HG03108 (cell line): ENCODE results near the gene MON1A.
A peak's percentile ranks its signal among the peaks of the same experiment; 100 is the strongest.
"Not testable (repeated sequence)": the region's sequence is repeated elsewhere in the genome, so short reads cannot be mapped to it uniquely, and the experiment has no call there.

Experiments
- ATAC-seq: cut with Tn5 transposase; IDR thresholded peaks from one replicate; pipeline ENCODE4 v1.9.1; 2021; ENCODE audit warnings: moderate library complexity; ENCODE audit not compliant: unreplicated experiment

MON1A gene, protein sequence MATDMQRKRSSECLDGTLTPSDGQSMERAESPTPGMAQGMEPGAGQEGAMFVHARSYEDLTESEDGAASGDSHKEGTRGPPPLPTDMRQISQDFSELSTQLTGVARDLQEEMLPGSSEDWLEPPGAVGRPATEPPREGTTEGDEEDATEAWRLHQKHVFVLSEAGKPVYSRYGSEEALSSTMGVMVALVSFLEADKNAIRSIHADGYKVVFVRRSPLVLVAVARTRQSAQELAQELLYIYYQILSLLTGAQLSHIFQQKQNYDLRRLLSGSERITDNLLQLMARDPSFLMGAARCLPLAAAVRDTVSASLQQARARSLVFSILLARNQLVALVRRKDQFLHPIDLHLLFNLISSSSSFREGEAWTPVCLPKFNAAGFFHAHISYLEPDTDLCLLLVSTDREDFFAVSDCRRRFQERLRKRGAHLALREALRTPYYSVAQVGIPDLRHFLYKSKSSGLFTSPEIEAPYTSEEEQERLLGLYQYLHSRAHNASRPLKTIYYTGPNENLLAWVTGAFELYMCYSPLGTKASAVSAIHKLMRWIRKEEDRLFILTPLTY

DNA sequence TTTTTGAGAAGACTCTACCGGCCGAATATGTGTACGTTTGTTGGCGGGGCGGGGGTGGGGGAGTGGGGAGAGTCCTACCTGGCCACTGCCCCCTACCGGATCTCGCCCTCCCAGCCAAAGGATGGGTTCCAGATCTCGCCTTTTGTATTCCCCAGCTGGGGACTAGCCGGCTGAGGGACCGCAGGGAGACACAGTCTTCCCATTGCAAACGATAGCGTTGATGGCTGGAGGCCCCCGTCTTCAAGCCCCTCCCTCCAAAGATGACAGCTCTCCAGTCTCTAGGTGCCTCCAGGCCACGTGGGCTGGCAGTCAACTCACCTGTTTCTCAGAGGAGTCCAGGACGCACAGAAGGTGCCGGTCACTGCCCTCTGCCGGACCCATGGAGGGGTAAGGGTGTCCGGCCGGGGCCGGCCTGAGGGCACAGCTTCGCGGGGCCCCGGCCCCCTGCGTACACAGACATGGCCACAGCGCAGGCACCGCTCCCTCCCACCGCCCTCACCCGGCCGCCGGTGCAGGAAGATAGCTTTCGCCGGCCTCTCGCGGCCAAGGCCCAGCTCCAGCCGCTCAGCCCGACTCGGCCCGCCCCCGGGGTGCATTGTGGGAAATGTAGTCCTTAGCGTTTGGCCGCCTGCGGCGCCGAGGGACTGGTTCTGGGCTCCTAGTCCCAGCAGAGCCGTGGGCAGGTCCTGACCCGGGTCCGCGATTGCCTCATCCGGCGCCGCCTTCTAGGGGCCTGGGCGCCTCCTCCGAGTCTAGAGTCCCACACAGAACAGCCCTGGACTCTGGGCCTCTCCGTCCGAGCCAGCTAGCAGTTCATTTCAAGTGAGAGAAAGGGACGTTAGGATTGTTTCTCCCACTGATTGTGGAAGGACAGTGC is at the start of gene MON1A:
Gene MON1A, minus strand, starts transcription at position 521 of the 877 bp plus-strand sequence. CDS start 16,465 bp downstream, outside the sequence.
- ATAC-seq: peak; percentile 95

DNA sequence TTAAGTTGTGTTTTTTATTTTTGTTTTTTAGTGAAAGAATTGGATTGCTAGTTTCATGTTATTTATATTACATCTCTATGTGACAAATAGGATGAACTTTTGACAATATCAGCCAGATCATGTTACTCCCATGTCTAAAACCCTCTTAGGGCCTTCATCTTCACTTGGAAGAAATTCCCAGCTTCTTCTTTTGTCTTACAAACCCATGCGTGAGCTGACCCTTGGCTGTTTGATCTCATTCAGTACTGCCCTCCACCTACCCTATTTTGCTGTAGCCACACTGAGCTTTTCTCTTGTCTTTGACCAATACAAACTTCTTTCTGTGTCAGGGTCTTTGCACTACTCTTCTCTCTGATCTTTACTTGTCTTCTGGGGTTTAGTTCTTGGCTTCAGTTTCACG is 47.3 kb upstream of the MON1A start:
- no peak for ATAC-seq

DNA sequence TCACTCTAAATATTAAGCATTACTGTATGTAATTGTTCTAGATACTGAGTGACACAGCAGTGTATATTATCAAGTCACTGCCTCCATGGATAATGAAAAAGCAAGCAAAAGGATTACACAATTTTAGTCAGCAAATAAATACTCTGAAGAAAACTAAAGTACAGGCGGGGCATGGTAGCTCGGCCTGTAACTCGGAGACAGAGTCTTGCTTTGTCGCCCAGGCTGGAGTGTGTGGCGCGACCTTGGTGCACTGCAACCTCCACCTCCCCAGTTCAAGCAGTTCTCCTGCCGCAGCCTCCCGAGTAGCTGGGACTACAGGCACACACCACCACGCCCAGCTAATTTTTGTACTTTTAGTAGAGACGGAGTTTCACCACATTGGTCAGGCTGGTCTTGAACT is 43.0 kb upstream of the MON1A start:
- ATAC-seq: no peak

DNA sequence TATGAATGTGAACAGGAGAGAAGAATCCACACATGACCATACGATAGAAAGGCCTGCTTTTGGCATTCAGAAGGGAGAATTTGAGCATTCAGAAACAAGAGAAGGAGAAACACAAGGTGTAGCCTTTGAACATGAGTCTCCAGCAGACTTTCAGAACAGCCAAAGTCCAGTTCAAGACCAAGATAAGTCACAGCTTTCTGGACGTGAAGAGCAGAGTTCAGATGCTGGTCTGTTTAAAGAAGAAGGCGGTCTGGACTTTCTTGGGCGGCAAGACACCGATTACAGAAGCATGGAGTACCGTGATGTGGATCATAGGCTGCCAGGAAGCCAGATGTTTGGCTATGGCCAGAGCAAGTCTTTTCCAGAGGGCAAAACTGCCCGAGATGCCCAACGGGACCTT is 38.7 kb upstream of the MON1A start:
- no peak for ATAC-seq

DNA sequence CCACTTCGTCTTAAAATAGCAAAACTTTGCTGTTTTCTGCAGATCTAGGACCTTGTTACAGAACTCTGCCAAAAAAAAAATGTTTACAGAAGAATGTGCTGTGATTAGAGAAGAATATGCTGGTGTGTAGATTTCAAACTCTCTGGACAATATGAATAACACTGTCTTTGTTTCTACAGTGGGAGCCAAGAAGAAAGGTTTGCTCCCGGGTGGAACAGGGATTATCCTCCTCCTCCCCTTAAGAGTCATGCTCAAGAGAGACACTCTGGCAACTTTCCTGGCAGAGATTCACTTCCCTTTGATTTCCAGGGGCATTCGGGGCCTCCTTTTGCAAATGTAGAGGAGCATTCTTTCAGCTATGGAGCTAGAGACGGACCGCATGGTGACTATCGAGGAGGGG is 37.7 kb upstream of the MON1A start:
- ATAC-seq: no peak

DNA sequence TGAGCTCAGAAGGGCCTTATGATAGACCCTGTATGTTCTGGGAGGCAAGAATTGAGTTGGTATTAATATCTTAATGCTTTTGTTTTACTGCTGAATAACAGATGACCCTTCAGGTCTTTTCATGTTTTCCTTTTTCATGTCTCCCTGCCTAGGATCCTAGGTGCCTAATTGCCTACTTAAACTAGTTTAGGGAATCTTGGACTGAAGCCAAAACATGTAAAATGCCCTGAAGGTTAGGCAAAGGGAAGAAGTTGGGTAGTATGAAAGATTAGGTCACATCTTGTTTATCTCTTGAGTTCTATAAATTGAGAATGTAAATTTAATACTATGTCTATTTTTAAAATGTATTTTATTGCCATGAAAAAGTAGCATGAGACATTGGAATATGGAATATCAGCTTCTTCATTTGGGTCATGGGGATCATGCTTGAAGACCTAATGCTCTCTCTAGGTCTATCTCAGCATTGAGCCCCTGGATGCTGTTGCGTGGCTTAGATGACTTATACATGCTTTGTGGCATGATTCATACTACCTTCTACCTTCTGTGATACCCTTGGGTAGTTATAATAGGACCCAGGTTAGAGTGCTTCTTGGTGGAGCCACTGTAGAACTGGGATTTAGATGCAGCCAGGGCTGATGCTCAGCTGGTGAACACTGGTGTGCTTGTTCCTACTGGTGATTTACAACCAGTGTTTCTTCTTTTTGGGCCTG is 36.8 kb upstream of the MON1A start:
- no peak for ATAC-seq

DNA sequence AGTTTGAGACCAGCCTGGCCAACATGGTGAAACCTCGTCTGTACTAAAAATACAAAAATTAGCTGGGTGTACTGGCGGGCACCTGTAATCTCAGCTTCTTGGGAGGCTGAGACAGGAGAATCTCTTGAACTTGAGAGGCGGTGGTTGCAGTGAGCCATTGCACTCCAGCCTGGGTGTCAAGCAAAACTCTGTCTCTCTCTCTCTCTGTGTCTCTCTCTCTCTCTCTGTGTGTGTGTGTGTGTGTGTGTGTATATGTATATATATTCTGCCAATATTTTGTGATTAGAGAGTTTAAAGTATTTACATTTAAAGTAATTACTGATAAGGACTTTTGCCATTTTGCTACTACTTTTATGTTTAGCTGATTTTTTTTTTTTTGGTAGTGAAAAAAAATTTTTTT is 26.0 kb upstream of the MON1A start:
- ATAC-seq: no peak

DNA sequence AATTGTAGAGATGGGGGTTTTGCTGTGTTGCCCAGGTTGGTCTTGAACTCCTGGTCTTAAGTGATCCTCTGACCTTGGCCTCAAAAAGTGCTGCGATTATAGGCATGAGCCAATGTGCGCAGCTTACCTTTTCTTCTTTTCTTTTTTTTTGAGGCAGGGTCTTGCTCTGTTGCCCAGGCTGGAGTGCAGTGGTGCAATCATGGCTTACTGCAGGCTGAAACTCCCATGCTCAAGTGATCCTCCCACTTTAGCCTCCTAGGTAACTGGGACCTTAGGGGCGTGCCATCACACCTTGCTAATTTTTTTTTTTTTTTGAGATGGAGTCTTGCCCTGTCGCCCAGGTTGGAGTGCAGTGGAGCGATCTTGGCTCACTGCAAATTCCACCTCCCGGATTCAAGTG is 23.3 kb upstream of the MON1A start:
- no peak for ATAC-seq

DNA sequence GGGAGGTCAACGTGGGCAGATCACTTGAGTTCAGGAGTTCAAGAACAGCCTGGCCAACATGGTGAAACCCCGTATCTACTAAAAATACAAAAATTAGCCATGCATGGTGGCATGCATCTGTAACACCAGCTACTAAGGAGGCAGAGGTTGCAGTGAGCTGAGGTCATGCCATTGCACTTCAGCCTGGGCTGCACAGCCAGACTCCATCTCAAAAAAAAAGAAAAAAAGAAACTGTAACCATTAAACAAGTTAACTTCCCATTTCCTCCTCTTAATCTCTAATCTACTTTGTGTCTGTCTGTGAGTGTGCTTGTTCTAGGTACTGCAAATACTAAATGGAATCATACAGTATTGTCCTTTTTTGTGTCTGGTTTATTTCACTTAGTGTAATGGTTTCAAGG is 13.0 kb upstream of the MON1A start:
- ATAC-seq: no peak

DNA sequence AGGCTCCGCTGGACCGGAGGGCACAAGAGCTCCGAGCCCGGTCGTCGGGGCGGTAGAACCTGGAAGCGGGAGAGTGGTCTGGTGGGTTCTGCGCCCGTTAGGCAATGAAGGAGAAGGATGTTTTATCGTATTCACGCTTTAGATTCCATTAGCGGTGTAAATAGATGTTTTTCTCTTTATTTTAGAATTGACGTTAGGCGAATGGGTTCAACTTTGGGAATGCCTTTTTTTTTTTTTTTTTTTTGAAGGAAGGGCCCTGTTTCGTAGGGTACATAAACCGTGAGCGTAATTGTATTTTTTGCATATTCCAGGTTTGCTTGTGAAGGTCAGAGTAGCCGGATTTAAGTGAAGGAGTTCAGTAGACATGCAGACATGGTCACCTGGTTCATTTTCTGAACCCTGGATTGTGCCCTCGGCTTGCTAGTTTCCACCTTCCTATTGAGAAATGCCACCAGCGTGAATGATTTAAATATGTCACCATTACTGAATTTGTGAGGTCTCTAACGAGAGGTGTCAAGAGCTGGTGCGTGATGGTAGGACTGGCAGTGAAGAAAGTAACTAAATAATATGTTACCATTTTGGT is 11.1 kb upstream of the MON1A start:
- ATAC-seq: peak; percentile 13

DNA sequence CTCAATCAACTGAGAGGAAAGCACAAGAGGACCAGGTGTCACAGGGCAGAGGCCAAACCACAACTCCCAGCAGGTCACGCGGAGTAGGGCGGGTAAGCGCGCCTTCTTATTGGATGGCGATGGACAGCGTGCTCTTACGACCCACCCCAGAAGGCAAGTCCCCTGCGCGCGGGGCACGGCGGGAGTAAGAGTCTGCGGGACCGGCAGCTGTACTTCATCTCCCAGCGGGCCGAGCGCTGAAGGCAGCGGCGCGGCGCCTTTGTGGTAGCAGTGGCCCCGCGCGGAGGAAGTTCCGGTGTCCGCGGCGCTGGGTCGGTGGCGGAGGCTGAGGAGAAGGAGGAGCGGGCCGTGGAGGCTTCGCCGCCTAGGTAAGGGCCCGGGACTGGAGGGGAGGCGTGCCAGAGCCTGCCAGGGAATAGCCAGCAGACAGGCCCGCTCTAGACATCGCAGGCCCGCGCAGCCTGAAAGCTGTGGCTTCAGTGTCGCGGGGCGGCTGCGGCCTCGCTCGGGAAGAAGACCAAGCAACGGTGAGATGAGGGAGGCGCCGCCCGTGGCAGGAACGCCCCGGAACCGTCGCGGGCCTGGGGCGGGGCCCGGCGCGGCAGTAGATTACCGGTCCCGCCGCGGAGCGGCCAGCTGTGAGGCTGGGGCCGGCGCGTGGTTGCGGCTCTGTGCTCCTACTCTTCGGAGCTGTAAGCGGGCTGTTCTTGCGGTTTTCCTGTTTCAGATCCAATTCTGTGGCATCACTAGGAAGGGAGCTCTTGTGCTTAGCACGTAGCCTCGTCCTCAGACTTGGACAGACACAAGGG is 10.5 kb upstream of the MON1A start, which contains the start of gene RBM6:
Gene RBM6, plus strand, starts transcription at position 293 of the 809 bp plus-strand sequence. CDS start 22,492 bp downstream, outside the sequence.
- peak; percentile 91 for ATAC-seq

DNA sequence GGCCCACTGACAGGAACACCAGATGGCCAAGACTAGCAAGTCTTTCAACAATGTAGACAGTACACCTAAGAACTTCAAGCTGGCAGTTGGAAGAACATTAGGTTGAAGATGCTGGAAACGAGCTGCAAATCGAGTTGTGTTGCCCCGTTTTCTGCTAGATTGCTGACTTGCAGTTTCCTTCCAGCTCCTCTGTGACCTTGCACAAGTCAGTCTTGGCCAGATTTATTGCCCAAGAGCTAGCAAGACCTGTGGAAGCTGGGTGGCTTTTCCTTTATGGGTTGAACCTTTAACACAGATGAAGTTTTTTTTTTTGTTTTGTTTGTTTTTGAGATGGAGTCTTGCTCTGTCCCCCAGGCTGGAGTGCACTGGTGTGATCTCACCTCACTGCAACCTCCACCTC is 7.5 kb upstream of the MON1A start:
- ATAC-seq: no peak

DNA sequence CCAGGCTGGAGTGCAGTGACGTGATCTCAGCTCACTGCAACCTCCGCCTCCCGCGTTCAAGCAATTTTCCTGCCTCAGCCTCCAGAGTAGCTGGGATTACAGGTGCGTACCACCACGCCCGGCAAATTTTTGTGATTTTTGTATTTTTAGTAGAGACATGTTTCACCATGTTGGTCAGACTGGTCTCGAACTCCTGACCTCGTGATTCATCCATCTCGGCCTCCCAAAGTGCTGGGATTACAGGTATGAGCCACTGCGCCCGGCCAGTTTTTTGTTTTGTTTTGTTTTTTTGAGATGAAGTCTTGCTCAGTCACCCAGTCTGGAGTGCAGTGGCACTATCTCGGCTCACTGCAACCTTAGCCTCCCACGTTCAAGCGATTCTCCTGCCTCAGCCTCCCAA is 2.7 kb upstream of the MON1A start:
- not testable (repeated sequence) for ATAC-seq

DNA sequence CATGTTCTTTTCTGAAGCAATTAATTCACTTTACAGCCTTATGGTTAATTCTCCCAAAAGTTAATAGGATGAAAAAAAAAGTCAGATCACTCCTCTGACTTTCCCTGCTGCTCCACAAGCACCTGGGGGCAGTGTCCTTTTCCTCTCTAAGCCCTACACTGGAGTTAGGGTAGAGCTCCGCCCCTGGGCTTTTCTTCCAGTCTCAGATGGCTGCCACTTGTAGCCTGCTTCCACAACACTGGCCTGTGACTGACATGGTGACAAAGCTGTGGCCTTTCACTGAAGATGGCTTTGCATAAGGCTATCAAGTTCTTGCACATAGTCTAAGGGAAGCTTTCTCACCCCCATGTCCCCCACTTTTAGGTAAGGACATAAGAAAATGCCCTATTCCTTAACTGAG is 1.3 kb upstream of the MON1A start:
- ATAC-seq: no peak

DNA sequence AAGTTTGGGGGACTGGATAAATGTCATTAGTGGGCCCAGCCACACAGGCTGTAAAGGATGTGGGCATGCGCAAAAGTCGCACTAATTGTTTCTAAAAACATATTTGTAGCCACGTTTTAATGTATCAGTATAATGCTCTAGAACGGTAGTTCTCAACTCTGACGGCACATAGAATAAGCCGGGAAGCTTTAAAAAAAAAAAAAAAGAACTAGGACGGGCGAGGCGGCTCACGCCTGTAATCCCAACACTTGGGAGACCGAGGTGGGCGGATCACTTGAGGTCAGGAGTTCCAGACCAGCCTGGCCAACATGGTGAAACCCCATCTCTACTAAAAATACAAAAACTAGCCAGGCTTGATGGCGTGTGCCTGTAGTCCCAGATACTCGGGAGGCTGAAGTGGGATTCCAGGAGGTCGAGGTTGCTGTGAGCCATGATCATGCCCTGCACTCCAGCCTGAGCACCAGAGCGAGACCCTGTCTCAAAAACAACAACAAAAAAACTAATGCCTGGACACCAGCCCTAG is 618 bp upstream of the MON1A start:
- ATAC-seq: no peak

DNA sequence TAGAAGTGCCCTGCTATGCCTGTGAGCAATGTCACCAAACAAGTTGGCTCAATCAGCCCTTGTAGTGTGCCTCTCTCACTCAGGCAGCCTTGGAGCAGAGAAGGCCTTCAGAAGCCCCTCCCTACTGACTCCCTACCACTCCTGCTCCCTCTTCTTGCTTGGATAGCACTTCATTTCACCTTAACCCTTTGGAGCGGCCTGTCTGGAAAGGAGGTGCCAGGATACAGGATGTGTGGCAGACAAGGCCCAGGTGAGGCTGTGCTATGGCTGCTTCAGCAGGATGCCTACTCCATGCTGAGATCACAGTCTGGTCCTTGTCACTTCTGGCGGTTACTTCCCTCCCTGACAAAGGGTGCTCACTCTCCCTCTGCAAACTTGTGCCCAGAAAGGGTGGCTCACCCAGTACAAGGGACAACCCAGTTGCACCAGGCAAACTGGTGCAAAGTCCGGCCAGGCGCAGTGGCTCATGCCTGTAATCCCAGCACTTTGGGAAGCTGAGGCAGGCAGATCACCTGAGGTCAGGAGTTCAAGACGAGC is 1.1 kb downstream of the MON1A start:
- ATAC-seq: no peak

DNA sequence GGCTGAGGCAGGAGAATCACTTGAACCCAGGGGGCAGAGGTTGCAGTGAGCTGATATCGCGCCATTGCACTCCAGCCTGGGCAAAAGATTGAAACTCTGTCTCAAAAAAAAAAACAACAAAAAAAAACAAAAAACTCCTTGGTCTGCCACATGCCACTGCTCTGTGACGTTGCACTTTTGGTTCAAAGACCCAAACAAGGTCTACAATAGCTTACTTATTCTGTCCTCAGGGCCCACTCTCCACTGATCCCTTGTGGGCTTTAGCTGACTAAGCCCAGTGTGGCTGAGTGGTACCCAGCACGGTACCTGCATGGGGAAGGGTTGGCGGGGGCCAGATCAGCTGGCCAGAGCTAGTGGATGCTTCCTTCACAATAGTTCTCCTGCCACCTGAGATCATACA is 1.8 kb downstream of the MON1A start:
- ATAC-seq: no peak

DNA sequence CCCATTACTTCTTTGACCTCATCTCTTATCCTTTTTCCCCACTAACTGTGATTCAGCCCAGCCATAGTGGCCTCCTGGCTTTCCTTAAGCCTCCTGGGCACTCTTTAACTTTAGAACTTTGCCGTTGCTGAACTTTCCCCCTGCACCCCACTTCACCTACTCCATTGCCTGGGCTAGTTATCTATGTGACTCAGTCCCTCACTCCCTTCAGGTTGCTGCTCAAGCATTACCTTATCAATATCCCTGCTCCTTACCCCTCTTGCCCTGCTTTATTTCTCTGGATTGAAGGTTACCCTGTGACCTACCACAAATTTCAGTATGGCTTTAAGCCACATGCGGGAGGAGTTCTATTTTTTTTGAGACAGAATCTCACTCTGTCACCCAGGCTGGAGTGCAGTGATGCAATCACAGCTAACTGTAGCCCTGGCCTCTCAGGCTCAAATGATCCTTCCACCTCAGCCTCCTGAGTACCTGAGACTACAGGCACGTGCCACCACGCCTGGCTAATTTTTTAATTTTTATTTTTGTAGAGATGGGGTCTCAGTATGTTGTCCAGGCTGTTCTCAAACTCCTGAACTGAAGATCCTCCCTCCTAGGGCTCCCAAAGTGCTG is 3.4 kb downstream of the MON1A start:
- no peak for ATAC-seq

DNA sequence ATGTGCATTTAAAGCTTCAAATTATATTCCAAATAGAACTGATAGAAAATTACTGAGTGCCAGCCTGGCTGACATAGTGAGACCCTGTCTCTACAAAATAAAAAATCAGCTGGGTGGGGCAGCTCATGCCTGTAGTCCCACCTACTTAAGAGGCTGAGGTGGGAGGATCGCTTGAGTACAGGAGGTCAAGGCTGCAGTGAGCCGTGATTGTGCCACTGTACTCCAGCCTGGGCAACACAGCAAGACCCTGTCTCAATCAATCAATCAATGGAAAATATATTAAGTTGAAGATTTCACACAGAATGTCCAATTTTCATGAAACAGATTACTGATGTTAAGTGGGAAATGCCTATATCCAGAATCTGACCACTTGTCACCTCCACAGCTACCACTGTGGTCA is 4.1 kb downstream of the MON1A start:
- ATAC-seq: no peak
